Activated CD8-positive, alpha-beta memory T cell treated with anti-CD3 and anti-CD28 coated beads for 24 hours (primary cell): ENCODE results near the gene MYRFL.

Experiments
- DNase-seq: peaks from one replicate; pipeline ENCODE4 v3.0.0-alpha.2; 2020

MYRFL gene

GRCh38 chr12:69900720-69901131, 75.7 kb downstream of the MYRFL start:
- DNase-seq = peak; percentile 84

GRCh38 chr12:69901221-69901905, 76.3 kb downstream of the MYRFL start:
- DNase-seq = no peak

GRCh38 chr12:69903548-69903947, 78.5 kb downstream of the MYRFL start:
- DNase-seq = no peak

GRCh38 chr12:69904777-69905176, 79.8 kb downstream of the MYRFL start:
- DNase-seq = no peak

GRCh38 chr12:69905801-69906200, 80.8 kb downstream of the MYRFL start:
- no peak for DNase-seq

GRCh38 chr12:69906411-69907216, 81.6 kb downstream of the MYRFL start:
- DNase-seq = no peak

GRCh38 chr12:69908203-69908602, 83.2 kb downstream of the MYRFL start:
- DNase-seq = no peak

- no peak for DNase-seq
These were observed 85.7 kb downstream of the MYRFL start for GRCh38 chr12:69910694-69911093.

GRCh38 chr12:69913526-69913925, 88.5 kb downstream of the MYRFL start:
- DNase-seq = no peak

- DNase-seq = no peak
These were observed 90.9 kb downstream of the MYRFL start for GRCh38 chr12:69915964-69916363.

- no peak for DNase-seq
These were observed 91.7 kb downstream of the MYRFL start for GRCh38 chr12:69916544-69917235.

- no peak for DNase-seq
These were observed 93.3 kb downstream of the MYRFL start for GRCh38 chr12:69918287-69918686.

GRCh38 chr12:69919495-69919894, 94.5 kb downstream of the MYRFL start:
- DNase-seq = no peak

GRCh38 chr12:69921831-69922230, 96.8 kb downstream of the MYRFL start:
- no peak for DNase-seq

GRCh38 chr12:69922999-69923398, 98.0 kb downstream of the MYRFL start:
- DNase-seq = no peak

- no peak for DNase-seq
These were observed 100.3 kb downstream of the MYRFL start for GRCh38 chr12:69925291-69925690.

GRCh38 chr12:69927164-69927563, 102.1 kb downstream of the MYRFL start:
- no peak for DNase-seq

GRCh38 chr12:69929125-69929524, 104.1 kb downstream of the MYRFL start:
- no peak for DNase-seq

- DNase-seq = no peak
These were observed 104.5 kb downstream of the MYRFL start for GRCh38 chr12:69929531-69929930.

GRCh38 chr12:69931569-69931968, 106.5 kb downstream of the MYRFL start:
- no peak for DNase-seq

- DNase-seq = no peak
These were observed 107.1 kb downstream of the MYRFL start for GRCh38 chr12:69932154-69932553.

GRCh38 chr12:69932676-69933552, 107.9 kb downstream of the MYRFL start:
- DNase-seq = no peak

- no peak for DNase-seq
These were observed 109.0 kb downstream of the MYRFL start for GRCh38 chr12:69934011-69934410.
